Measurements from ENCODE around the gene TSSK6. TPM values are rescaled to one million over a fixed set of nuclear protein-coding genes. Genes with fewer than 3 reads are reported as not detected.
A peak's percentile ranks its signal among the peaks of the same experiment; 100 is the strongest.

Gene TSSK6
- total RNA-seq, 1 experiment from 2014 or later, result 2.4 TPM

GRCh38 chr19:19506592-19506991 is 8.8 kb downstream of the TSSK6 start:
- no peak for DNase-seq (ENCODE audit: low read depth)

GRCh38 chr19:19505669-19506326 is 9.6 kb downstream of the TSSK6 start:
- DNase-seq (ENCODE audit: low read depth), result no peak

- DNase-seq (ENCODE audit: low read depth), result no peak
These were observed 10.3 kb downstream of the TSSK6 start for GRCh38 chr19:19504754-19505668.

GRCh38 chr19:19502808-19503602 is 12.3 kb downstream of the TSSK6 start:
- DNase-seq (ENCODE audit: low read depth), result no peak

- no peak for DNase-seq (ENCODE audit: low read depth)
These were observed 13.1 kb downstream of the TSSK6 start for GRCh38 chr19:19502281-19502680.

- DNase-seq (ENCODE audit: low read depth), result no peak
These were observed 13.6 kb downstream of the TSSK6 start for GRCh38 chr19:19501798-19502197.

GRCh38 chr19:19500975-19501644 is 14.2 kb downstream of the TSSK6 start:
- DNase-seq (ENCODE audit: low read depth), result no peak

- DNase-seq (ENCODE audit: low read depth), result no peak
These were observed 15.9 kb downstream of the TSSK6 start for GRCh38 chr19:19499272-19499995.

GRCh38 chr19:19498255-19498991 is 16.9 kb downstream of the TSSK6 start:
- DNase-seq (ENCODE audit: low read depth), result no peak

GRCh38 chr19:19495614-19496603 is 19.4 kb downstream of the TSSK6 start:
- DNase-seq (ENCODE audit: low read depth), result no peak

- DNase-seq (ENCODE audit: low read depth), result no peak
These were observed 21.4 kb downstream of the TSSK6 start for GRCh38 chr19:19493841-19494546.

GRCh38 chr19:19492026-19492610 is 23.2 kb downstream of the TSSK6 start:
- no peak for DNase-seq (ENCODE audit: low read depth)

GRCh38 chr19:19491321-19492025 is 23.9 kb downstream of the TSSK6 start:
- DNase-seq (ENCODE audit: low read depth), result no peak

- peak; percentile 78 for DNase-seq (ENCODE audit: low read depth)
These were observed 25.0 kb downstream of the TSSK6 start for GRCh38 chr19:19490214-19490968.

- DNase-seq (ENCODE audit: low read depth), result no peak
These were observed 25.5 kb downstream of the TSSK6 start for GRCh38 chr19:19489804-19490204.

Data from LHCN-M2 (cell line).